ENCODE results near the gene VPS8.

DNA sequence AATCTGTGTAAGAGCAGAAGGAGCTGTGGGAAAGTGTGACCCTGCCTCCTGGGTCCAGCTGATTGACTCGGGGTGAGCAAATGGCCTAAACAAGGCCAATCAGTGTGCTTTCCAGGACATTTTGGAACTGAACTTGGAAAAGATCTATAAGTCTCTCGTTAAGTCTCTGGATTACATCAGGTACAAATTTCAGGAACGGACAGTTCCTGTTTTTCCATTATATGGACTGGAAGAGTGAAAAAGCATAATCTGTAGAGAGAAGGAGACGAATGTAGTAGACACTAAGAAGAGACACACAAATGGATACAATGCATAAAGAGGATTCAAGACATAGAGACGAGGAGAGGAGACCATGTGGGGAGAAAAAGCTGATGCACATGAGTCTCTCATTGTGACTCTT lies 173.6 kb downstream of the VPS8 start:
- TF ChIP-seq CTCF (IDR thresholded peaks at IDR 0.05), result no peak
- TF ChIP-seq POLR2AphosphoS5 (IDR thresholded peaks at IDR 0.05; ENCODE audit: low read depth, low read length), result no peak
- no peak for TF ChIP-seq REST (IDR thresholded peaks at IDR 0.05; ENCODE audit: insufficient read depth in 1 of 2, low read depth in 2 of 2, low read length in 1 of 2)

Data from Panc1 (cell line).